IPS-15b (cell line): ENCODE results near the gene HES2.
"Not testable (repeated sequence)": the region's sequence is repeated elsewhere in the genome, so short reads cannot be mapped to it uniquely, and the experiment has no call there.

ENCODE experiments used
- H3K27me3 ChIP-seq: one replicate; pipeline ENCODE4 v1.6.1; 2013; ENCODE audit warnings: low read length; ENCODE audit not compliant: control insufficient read depth, insufficient read depth
- H3K36me3 ChIP-seq: one replicate; pipeline ENCODE4 v1.6.1; 2013; ENCODE audit warnings: low read length; ENCODE audit not compliant: control insufficient read depth, insufficient read depth
- H3K4me1 ChIP-seq: one replicate; pipeline ENCODE4 v1.6.1; 2013; ENCODE audit warnings: mild to moderate bottlenecking, low read length; ENCODE audit not compliant: control insufficient read depth, insufficient read depth
- H3K4me3 ChIP-seq: one replicate; pipeline ENCODE4 v1.5.1; 2013; ENCODE audit warnings: low read depth, low read length
- H3K9ac ChIP-seq: one replicate; pipeline ENCODE4 v1.6.1; 2013; ENCODE audit warnings: low read depth, mild to moderate bottlenecking, low read length
- H3K9me3 ChIP-seq: one replicate; pipeline ENCODE4 v1.6.1; 2013; ENCODE audit warnings: mild to moderate bottlenecking, low read length; ENCODE audit not compliant: control insufficient read depth, insufficient read depth

The HES2 gene

GRCh38 chr1:6450005-6450450, 30.3 kb upstream of the HES2 start:
- no peak overlapping the region for H3K4me3 ChIP-seq
- peaks cover 5% of the 10 kb centered on the region for H3K27me3 ChIP-seq

GRCh38 chr1:6448749-6449631, 29.3 kb upstream of the HES2 start:
- Histone ChIP-seq H3K4me1 (no peaks in the 10 kb centered on the region), H3K9ac (no peak overlapping the region), H3K36me3 (no peaks in the 10 kb centered on the region), H3K4me3 (peak overlapping the region; percentile 53), H3K9me3 (no peaks in the 10 kb centered on the region), H3K27me3 (peaks cover 5% of the 10 kb centered on the region)

More at GRCh38 chr1:6450005-6450450, 30.3 kb upstream of the HES2 start:
- Histone ChIP-seq H3K4me1 (no peaks in the 10 kb centered on the region), H3K9ac (no peak overlapping the region), H3K36me3 (no peaks in the 10 kb centered on the region), H3K9me3 (no peaks in the 10 kb centered on the region)

- H3K9me3 ChIP-seq = no peaks in the 10 kb centered on the region
- H3K27me3 ChIP-seq = peaks cover 3% of the 10 kb centered on the region
- peak overlapping the region; percentile 53 for H3K4me3 ChIP-seq
- H3K4me1 ChIP-seq = no peaks in the 10 kb centered on the region
- H3K9ac ChIP-seq = no peak overlapping the region
- no peaks in the 10 kb centered on the region for H3K36me3 ChIP-seq
Observed at GRCh38 chr1:6447818-6448748, 28.4 kb upstream of the HES2 start.

- H3K27me3 ChIP-seq = peaks cover 3% of the 10 kb centered on the region
- no peaks in the 10 kb centered on the region for H3K9me3 ChIP-seq
- no peak overlapping the region for H3K9ac ChIP-seq
- no peaks in the 10 kb centered on the region for H3K36me3 ChIP-seq
- no peaks in the 10 kb centered on the region for H3K4me1 ChIP-seq
- peak overlapping the region; percentile 53 for H3K4me3 ChIP-seq
Observed at GRCh38 chr1:6447016-6447817, 27.5 kb upstream of the HES2 start.

- Histone ChIP-seq H3K36me3 (no peaks in the 10 kb centered on the region), H3K9me3 (no peaks in the 10 kb centered on the region), H3K4me1 (no peaks in the 10 kb centered on the region), H3K27me3 (peaks cover 3% of the 10 kb centered on the region), H3K4me3 (peak overlapping the region; percentile 53), H3K9ac (no peak overlapping the region)
Observed at GRCh38 chr1:6446665-6447015, 26.9 kb upstream of the HES2 start.

GRCh38 chr1:6445929-6446328, 26.2 kb upstream of the HES2 start:
- peaks cover 10% of the 10 kb centered on the region for H3K27me3 ChIP-seq
- H3K9me3 ChIP-seq, H3K36me3 ChIP-seq, H3K4me1 ChIP-seq, H3K4me3 ChIP-seq, H3K9ac ChIP-seq: not testable (repeated sequence)

- Histone ChIP-seq H3K4me1 (no peaks in the 10 kb centered on the region), H3K9me3 (no peaks in the 10 kb centered on the region), H3K27me3 (peaks cover 11% of the 10 kb centered on the region), H3K4me3 (no peak overlapping the region), H3K9ac (no peak overlapping the region), H3K36me3 (no peaks in the 10 kb centered on the region)
Observed at GRCh38 chr1:6445062-6445763, 25.5 kb upstream of the HES2 start.

- H3K9ac ChIP-seq = peak overlapping the region; percentile 60
- no peaks in the 10 kb centered on the region for H3K9me3 ChIP-seq
- H3K4me1 ChIP-seq = no peaks in the 10 kb centered on the region
- peaks cover 13% of the 10 kb centered on the region for H3K27me3 ChIP-seq
- H3K4me3 ChIP-seq = no peak overlapping the region
- no peaks in the 10 kb centered on the region for H3K36me3 ChIP-seq
Observed at GRCh38 chr1:6444377-6444776, 24.7 kb upstream of the HES2 start.

- no peak overlapping the region for H3K4me3 ChIP-seq
- peaks cover 16% of the 10 kb centered on the region for H3K27me3 ChIP-seq
- no peak overlapping the region for H3K9ac ChIP-seq
- no peaks in the 10 kb centered on the region for H3K4me1 ChIP-seq
- H3K9me3 ChIP-seq = no peaks in the 10 kb centered on the region
- H3K36me3 ChIP-seq = no peaks in the 10 kb centered on the region
Observed at GRCh38 chr1:6443339-6444115, 23.8 kb upstream of the HES2 start.

GRCh38 chr1:6441586-6441985, 21.9 kb upstream of the HES2 start:
- H3K4me3 ChIP-seq = no peak overlapping the region
- H3K9me3 ChIP-seq = no peaks in the 10 kb centered on the region
- H3K9ac ChIP-seq = no peak overlapping the region
- peaks cover 16% of the 10 kb centered on the region for H3K27me3 ChIP-seq
- no peaks in the 10 kb centered on the region for H3K4me1 ChIP-seq
- H3K36me3 ChIP-seq = no peaks in the 10 kb centered on the region
